Stimulated activated CD8-positive, alpha-beta memory T cell treated with anti-CD3 and anti-CD28 coated beads, Interleukin-15, amount 100 ng/mL, for 48 hours (primary cell): ENCODE measurements around the gene HTR4.
A peak's percentile ranks its signal among the peaks of the same experiment; 100 is the strongest.

Source experiments
- DNase-seq, 2 donors: peaks; one replicate each; pipeline ENCODE4 v3.0.0-alpha.2; 2020; ENCODE audit warnings: low read depth in 2 of 2

Gene HTR4

DNA sequence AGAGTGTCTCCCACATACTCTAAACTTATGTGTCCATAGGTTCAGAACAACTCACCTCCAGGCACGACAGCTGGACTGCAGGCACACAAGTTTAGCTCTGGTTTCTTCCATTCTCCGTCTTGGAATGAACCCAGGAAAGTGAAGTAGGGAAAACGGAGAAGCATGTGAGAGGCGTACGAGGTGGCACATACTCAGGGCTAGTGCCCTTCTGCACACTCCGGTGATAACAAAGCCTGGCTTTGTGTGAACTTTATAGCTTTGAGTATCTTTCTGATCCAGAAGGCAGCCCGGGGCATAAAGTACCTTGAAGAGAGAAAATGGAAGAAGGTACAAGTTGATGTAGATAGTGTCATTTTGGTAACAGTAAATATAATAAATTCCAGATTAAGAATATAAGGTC is 11.1 kb upstream of the HTR4 start:
- DNase-seq, result no peak

DNA sequence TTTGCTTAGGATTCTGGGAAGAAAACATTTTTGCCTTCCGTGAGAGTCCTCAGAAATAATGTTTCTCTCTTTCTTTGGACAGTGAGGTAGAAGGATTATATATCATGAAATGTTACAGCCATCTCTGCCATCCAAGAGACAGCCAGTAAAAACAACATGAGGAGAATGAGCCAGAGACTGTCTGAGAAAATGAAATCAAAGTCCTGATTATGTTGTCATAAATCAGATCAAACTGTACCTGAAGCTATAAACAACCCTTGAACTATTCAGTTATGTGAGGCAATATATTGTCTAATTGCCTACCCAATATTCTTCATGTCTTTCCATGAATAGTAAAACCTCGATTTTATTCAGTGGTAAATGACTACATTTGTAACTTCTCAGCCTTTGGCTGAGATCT is 9.2 kb upstream of the HTR4 start:
- DNase-seq, result no peak

DNA sequence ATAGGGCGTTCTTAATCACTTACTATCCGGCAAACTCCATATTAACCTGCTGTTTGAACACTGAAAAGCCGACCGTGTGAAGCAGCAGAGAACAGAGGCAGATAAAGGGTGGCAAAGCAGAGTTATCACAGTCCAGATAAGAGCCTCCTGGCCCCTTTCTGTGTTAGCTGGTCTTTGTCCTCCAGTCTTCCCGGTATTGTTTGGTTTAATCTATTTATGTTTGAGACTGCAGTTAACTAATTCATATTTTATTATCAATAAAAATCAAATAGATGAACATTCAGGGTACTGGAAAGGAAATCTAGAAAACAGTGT is 6.0 kb upstream of the HTR4 start:
- no peak for DNase-seq

DNA sequence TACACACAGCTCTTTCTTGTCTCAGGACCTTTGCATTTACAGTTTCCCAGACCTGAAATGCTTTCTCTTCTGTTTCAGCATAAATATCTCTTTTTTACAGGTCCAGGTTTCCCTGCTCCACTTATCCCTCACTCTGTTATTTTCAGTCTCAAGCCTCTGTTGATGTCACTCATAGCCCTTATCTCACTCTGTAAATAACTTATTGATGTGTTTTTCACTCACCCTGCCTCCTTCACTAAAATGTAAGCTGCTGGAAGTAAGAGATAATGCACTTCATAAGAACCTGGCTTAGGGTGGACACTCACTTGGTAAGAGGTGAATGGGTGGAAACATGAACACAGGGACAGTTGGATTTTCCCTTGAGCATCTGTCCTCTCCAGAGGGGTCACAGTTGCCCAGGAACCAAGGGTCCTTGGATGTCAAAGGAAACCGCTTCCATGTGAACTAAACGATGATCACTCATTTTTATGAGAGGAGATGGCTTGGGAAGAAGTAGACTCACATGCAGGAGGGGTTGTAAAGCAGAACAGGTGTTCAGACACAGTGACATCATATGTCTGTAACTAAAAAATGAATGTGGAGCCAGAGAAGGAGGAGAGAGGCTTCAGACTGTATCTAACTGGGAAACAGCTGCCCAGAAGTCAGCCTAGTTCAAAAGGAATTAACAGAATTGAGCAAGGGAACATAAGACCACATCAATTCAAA is 5.5 kb upstream of the HTR4 start:
- DNase-seq, result no peak

DNA sequence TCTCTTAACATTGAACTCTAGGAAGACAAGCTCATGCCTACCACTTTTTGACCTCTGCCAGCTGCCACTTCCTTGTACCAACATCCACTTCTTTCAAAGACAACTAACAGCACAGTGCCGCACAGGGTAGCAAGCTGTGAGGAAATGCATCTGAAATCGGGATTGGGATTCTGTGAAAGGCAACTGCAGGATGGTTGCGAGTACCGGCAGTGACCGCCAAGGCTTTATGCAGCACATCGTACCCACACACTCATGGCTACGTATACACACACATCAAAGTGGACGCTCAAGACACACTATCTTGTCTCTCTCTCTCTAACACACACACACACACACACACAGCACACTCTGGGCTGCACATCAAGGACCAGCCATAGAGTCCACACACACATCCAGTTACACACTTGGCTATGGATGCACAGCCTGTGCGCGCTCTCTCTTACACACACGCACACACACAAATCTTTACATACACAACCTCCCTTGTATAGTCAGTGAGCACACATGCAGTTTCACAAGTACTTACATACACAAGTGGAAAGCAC is 964 bp downstream of the HTR4 start:
- DNase-seq, result no peak

DNA sequence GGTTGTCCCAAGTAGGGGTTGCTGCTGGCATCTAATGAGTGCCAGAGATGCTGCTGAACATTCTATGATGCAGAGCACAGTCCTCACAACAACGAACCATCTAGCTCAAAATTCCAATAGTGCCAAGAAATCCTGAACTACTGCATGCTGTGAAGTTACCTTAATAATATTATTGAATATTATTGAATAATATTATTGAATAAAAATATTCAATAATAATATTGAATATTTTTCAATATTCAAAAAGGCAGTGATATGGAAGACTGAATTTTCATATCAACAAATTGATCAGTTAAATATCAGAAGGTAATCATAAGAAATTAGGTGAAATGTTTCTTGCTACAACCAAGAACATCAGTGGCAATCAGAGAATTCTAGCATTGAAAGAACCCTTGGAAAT is 2.8 kb downstream of the HTR4 start:
- no peak for DNase-seq

DNA sequence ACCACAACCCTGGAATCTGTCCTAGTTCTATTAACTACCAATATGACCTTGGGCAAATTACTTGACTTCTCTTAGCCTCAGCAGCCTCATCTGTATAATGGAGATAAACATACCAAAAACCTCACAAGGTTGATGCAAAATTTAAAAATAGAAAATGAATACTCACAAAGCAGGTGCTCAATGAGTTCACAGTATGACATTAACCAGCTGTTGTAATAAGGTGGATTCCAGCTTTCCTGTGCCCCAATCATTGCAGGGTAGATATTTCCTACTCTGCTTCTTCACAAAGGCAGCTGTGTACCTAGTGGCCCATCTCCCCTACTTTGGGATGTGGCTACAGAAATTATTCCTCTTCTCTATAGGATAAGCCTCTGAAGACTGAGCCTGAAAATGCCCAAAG is 8.8 kb downstream of the HTR4 start:
- no peak for DNase-seq

DNA sequence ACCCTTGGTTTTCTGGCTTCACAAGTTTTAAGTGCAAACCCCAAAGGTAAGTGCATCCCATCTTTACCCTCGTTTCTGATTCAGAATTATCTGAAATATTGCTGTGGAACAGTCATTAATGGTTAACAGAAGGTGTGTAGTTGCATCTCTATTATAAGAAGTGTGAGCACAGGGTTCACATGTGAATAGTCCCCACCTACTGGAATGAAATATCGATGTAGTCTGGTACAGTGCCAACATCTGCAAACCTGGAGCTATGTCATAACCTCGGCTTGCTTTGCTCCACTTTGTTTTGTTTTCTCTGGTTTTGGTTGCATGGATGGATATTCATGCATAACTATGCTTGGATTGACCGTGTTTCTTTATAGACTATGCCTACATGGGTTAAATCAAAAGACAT is 12.6 kb downstream of the HTR4 start:
- no peak for DNase-seq

DNA sequence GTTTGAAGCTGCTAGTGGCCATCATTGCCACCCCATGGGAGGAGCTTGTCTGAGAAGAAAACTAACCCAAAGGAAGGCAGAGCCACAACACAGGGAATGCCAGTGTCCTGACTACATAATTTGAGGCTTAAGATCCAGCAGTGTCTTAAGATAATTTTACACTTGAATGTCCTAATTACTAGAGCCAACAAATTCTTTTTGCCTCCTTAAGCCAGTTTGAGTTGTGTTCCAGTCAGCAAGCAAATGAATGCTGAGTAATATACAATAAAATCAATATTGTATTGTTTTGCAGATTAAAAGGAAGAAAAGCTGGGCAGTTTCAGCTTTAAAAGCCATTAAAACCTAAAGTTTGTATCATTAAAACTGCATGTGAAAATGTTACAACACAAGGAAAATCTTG is 13.9 kb downstream of the HTR4 start:
- DNase-seq, result no peak

DNA sequence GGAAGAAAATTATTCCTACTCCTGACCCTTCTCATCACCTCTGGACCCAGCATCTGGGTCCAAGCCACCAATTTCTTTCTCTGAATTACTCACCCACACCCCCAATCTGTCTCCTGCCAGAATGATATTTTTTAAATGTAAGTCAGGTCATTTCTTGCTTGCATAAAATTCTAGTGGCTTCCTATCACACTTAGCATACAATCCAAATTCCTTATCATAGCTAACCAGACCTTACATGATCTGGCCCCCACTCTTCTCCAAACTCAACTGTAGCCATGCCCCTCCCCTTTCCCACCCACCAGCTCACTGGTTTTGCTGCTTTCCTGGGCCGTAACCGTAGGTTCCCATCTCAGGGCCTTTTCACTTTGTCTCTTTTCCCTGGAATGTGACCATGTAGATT is 15.2 kb downstream of the HTR4 start:
- DNase-seq, result no peak

DNA sequence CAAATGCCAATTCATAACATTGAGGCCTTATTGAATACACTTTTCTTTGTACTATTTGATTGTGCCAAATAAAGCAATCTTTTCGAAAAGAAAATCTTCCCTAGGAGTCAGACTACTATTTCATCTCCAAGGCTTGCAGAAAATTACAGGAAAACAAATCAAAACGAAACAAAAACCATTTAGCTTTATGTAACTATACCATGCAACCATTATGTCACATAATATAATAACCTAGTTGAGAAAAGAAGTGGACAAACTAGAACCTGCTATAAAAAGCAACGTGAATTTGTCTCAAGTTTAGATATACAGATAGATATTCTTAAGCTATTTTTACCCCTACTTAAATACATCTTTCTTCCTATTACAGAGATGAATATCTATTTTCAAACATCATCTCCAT is 18.0 kb downstream of the HTR4 start:
- DNase-seq, result no peak

DNA sequence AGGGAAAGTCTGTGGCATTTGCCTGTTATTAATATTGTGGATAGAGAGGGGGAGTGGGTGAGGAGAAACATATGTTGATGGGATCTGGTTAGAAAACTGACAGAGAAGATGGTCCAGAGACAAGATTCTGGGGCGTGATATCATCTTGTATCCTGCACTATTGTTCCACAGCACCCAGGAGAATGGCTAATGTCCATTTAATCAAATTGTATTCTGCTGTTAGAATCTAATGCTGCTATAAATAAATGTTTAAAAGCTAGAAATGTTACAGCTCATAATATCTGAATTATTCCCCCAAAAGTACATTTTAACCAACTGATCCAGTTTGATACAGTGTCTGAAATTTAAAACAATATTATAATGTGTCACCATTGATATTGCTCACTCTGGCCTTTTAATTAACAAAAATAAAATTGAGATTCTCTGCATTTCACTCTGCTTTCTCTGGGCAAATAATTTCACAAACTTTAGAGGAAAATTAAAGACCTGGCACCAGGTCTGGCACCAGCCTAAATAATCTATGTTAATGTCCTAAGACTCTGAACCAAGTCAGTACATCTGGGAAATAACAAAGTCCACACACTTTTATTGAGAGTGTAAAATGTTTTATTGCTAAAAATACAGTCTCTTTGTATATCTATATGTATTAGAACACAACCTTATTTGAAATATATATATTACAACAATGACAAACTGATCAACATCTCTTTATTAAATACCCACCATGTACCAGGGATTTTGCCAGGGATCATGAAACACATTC is 18.8 kb downstream of the HTR4 start:
- no peak for DNase-seq

DNA sequence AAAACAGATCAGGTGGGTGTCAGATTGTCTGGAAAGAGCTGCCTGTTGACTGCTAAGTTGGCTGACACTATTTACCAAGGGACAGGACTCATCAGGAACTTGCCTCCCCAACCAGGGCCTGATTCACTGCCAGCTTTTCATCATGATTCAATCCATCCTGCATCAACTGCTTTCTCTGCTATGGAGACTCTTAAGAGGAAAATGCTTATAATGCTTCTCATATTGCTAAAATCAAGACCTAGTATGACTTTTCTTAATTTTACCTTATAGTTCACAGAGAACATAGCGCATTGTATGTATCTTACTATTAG is 21.3 kb downstream of the HTR4 start:
- DNase-seq, result no peak

DNA sequence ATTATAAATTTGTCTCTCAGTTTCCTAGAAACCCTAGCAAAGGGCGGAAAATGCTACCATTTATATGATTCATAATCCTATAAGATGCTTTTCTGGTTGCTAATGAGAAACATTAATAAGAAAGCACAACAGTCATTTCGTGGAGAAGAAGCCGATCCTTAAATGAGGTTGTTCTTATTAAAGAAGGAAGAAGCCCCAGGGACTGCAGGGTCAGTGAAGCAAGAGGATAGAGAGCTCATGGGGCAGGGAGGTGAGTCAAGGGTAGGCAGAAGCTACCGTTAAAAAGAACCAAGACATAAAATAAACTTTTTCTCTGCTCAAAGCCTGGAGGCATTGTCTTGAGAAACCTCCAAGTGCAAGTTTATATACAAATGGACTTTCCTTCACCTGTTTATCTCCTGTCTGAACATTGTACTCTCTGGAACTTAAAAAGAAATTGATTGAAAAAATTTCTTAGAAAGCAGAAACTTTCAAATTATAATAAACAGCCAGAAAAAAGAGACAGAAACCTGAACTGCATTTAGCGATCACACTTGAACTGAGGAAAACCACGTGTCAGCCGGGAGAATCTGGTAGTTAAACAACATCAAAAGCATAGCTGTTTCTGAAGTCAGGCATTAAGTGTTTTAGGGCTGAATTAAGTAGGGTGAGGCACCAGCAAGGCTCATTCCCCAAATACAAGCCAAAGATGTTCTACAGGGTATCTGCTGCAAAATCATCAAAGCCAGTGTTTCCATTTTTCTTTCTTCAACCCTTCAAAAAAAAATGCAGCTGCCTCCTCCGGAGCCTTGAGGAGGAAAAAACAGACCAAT is 21.9 kb downstream of the HTR4 start:
- no peak for DNase-seq

DNA sequence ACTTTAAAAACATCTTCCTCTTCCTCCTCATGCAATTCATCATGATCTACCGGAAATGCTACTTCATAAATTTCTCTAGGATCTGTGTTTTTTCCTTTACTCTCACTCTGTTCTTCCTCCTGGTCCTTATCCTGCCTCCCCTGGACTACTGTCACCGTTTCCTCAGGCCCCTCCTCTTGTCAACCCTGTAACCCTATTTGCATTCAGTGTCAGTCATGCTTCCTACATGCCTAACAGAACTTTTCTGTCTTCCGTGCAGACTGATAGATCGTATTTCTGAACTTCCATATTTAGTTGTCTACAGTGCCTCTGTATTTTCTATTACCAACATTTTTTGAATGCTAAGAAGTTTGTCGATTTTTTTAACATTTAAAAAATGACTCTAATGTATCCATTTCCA is 27.3 kb downstream of the HTR4 start:
- no peak for DNase-seq

DNA sequence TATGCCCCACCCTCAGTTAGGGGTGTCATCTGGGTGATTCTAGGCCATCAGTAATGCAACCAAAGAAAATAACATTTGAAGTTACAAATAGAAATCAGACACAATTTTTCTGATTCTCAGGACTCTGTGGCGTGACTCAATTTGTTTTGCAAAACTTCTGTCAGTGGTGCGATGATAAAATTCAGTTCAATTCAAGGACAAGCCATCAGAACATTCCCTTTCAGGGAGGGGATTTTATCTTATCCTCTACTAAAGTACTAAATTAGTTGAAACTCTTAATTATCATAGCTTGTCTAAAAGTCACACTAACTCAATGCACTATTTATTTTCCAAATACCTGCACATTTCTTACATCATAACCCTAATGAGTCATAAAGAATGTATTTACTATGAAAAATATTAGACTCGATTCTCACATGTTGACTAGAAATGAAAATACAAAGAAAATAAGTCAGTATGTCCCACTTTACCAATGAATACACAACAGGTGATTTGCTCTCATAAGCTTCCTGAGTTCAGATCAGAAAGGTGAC is 28.2 kb downstream of the HTR4 start:
- DNase-seq, result no peak

DNA sequence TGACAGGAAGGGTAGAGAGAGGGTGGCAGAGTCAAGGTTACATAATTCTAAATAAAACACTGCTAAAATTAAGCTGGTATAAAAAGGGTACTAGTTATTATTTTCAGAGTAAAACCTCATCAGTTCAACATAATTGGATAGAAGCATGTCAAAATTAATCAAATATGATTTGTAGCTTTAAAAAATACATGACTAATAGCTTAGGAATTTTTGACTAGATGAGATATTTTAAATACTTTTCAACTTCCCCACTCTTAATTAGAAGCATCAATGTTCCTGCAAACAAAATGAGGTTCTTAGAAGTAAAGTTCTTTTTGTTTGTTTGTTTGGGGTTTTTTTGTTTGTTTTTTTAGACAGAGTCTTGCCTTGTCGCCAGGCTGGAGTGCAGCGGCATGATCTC is 29.1 kb downstream of the HTR4 start:
- DNase-seq, result no peak

DNA sequence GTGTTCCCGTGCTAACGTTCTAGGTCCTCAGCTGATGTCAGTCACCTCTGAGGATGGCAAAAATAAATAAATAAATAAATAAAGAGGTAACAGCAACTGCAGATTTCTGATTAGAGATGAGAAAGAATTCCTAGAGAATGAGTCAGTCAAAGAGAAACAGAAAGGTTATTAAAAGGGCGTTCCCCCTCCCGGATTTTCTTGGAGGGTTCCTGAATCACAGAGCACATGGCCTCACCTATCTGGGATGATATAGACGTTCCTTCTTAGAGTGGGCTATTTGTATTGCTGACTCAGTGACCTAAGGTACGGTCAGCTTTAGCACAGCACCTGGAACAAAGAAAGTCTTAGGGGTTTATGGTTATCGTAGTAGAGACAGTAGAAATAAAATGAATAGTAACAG is 30.6 kb downstream of the HTR4 start:
- DNase-seq, result no peak

DNA sequence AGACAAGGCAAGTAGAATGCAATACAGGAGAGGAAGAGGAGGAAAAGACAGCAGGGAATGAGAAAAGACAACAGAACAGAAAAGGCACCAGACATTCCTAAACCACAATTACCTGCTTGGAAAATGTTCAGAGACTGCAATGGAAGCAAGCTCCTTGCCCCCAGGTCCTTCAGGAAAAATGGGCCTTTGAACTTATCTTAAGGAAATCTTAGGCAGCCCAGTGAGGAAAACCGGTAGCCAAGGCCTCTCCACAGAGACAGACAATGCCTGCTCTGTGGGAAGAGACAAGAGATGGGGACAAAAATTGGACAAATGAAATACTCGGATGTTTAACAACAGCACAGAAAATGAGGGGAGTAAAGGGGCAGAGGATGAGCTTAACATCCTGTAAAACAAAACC is 31.2 kb downstream of the HTR4 start:
- DNase-seq, result no peak

DNA sequence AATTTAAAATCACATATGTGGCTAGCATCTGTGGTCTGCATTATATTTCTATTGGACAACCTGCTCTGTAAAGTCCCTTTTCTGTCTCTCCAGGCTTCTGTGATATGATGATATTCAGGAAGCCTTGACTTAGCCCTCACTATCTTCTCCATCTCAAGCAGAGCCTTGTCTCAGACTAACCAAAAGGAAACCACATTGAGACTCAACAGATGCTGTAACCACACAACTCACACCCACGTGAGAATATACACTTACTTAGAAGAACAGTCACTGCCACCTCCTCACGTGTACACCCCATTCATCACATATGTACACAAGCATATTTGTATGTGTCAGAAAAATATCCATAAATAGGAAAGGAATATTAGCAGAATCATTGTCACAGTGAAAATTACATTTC is 33.6 kb downstream of the HTR4 start:
- DNase-seq, result peak; percentile 4 to 5

DNA sequence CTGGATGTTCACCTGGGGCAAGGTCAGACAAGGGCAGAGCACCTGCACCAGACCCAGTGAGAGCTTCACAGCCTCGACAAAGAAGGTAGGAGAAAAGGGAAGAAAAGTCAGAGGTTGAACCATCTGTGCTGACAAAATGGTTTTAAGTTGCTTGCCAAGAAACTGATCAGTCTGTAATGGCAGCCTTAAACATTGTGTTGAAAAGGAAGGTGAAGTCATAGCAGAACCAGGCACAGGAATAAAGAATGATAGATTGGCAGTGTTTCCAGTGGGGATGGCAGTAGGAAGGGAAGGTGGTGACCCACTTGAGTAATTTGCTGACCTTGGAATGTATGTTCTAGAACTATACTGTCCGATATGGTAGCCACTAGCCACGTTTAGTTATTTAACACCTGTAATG is 34.2 kb downstream of the HTR4 start:
- no peak for DNase-seq

DNA sequence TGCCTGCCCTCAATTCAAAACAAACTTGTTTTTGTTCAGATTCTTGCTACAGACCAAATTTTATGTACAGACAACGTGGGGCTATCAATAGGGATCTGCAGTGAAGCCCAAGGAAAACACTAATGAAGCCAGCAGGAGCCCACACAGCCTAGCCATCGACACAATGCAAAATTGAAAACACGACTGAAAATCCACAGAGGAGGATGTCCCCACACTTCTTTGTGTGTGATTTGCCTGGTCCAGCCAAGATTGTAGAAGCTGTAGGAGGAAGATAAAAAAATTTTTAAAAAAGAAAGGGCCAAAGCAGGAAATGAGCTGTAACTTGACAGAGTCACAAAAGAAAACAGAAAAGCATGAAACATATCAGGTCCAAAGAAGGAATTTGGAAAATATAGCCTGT is 34.8 kb downstream of the HTR4 start:
- no peak for DNase-seq
